Measurements from ENCODE around the gene UGGT2.

- TF ChIP-seq, protein P1, sequence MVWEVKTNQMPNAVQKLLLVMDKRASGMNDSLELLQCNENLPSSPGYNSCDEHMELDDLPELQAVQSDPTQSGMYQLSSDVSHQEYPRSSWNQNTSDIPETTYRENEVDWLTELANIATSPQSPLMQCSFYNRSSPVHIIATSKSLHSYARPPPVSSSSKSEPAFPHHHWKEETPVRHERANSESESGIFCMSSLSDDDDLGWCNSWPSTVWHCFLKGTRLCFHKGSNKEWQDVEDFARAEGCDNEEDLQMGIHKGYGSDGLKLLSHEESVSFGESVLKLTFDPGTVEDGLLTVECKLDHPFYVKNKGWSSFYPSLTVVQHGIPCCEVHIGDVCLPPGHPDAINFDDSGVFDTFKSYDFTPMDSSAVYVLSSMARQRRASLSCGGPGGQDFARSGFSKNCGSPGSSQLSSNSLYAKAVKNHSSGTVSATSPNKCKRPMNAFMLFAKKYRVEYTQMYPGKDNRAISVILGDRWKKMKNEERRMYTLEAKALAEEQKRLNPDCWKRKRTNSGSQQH (CRISPR knock-in tag; IDR thresholded peaks at IDR 0.05; ENCODE audit: low read depth), result no peak
- TF ChIP-seq MTA1 (CRISPR knock-in tag; IDR thresholded peaks at IDR 0.05; ENCODE audit: borderline replicate concordance) (no peak), PHF21A (CRISPR knock-in tag; IDR thresholded peaks at IDR 0.05) (no peak), NFKB2 (CRISPR knock-in tag; IDR thresholded peaks at IDR 0.05; ENCODE audit: borderline replicate concordance) (no peak), ZSCAN29 (CRISPR knock-in tag; conservative IDR thresholded peaks at IDR 0.05) (no peak), ATF1 (CRISPR knock-in tag; IDR thresholded peaks at IDR 0.05) (no peak), CBFB (CRISPR knock-in tag; IDR thresholded peaks at IDR 0.05) (no peak), SATB2 (CRISPR knock-in tag; IDR thresholded peaks at IDR 0.05) (no peak)
- TF ChIP-seq, protein P2, sequence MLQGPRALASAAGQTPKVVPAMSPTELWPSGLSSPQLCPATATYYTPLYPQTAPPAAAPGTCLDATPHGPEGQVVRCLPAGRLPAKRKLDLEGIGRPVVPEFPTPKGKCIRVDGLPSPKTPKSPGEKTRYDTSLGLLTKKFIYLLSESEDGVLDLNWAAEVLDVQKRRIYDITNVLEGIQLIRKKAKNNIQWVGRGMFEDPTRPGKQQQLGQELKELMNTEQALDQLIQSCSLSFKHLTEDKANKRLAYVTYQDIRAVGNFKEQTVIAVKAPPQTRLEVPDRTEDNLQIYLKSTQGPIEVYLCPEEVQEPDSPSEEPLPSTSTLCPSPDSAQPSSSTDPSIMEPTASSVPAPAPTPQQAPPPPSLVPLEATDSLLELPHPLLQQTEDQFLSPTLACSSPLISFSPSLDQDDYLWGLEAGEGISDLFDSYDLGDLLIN (CRISPR knock-in tag; IDR thresholded peaks at IDR 0.05; ENCODE audit: borderline replicate concordance), result no peak
- TF ChIP-seq, protein P3, sequence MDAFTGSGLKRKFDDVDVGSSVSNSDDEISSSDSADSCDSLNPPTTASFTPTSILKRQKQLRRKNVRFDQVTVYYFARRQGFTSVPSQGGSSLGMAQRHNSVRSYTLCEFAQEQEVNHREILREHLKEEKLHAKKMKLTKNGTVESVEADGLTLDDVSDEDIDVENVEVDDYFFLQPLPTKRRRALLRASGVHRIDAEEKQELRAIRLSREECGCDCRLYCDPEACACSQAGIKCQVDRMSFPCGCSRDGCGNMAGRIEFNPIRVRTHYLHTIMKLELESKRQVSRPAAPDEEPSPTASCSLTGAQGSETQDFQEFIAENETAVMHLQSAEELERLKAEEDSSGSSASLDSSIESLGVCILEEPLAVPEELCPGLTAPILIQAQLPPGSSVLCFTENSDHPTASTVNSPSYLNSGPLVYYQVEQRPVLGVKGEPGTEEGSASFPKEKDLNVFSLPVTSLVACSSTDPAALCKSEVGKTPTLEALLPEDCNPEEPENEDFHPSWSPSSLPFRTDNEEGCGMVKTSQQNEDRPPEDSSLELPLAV (CRISPR knock-in tag; conservative IDR thresholded peaks at IDR 0.05; ENCODE audit: low read depth), result no peak
- TF ChIP-seq, protein P4, sequence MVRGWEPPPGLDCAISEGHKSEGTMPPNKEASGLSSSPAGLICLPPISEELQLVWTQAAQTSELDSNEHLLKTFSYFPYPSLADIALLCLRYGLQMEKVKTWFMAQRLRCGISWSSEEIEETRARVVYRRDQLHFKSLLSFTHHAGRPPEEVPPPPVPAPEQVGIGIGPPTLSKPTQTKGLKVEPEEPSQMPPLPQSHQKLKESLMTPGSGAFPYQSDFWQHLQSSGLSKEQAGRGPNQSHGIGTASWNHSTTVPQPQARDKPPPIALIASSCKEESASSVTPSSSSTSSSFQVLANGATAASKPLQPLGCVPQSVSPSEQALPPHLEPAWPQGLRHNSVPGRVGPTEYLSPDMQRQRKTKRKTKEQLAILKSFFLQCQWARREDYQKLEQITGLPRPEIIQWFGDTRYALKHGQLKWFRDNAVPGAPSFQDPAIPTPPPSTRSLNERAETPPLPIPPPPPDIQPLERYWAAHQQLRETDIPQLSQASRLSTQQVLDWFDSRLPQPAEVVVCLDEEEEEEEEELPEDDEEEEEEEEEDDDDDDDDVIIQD (CRISPR knock-in tag; IDR thresholded peaks at IDR 0.05; ENCODE audit: low read depth), result no peak
These were observed 281.3 kb downstream of the UGGT2 start for GRCh38 chr13:95771905-95772304.
